H9 (cell line): ENCODE results near the gene ADARB2. TPM values are rescaled to one million over a fixed set of nuclear protein-coding genes. Genes with fewer than 3 reads are reported as not detected.
"Not testable (repeated sequence)": the region's sequence is repeated elsewhere in the genome, so short reads cannot be mapped to it uniquely, and the experiment has no call there.

Experiments
- DNase-seq: peaks from one replicate; pipeline ENCODE4 v3.0.0-alpha.2; 2017
- H2AFZ ChIP-seq: one replicate; pipeline ENCODE4 v1.6.1; 2013; ENCODE audit warnings: mild to moderate bottlenecking, low read length, control low read depth, moderate library complexity
- H2AK5ac ChIP-seq: 2 replicates; pipeline ENCODE4 v1.6.1; 2013; ENCODE audit warnings: low read length, control low read depth, mixed read lengths; ENCODE audit not compliant: insufficient read length
- H2BK120ac ChIP-seq: one replicate; pipeline ENCODE4 v1.6.1; 2013; ENCODE audit warnings: low read depth, mild to moderate bottlenecking, low read length, control low read depth, inconsistent platforms; ENCODE audit not compliant: poor library complexity, severe bottlenecking
- H2BK12ac ChIP-seq: 2 replicates; pipeline ENCODE4 v1.6.1; 2013; ENCODE audit warnings: low read length, control low read depth, mixed read lengths, low read depth; ENCODE audit not compliant: insufficient read length
- H2BK15ac ChIP-seq: 2 replicates; pipeline ENCODE4 v1.6.1; 2013; ENCODE audit warnings: low read depth, low read length, control low read depth
- H2BK20ac ChIP-seq: one replicate; pipeline ENCODE4 v1.6.1; 2013; ENCODE audit warnings: low read depth, mild to moderate bottlenecking, low read length, control low read depth, inconsistent platforms; ENCODE audit not compliant: poor library complexity, severe bottlenecking
- H2BK5ac ChIP-seq: 2 replicates; pipeline ENCODE4 v1.6.1; 2013; ENCODE audit warnings: low read length, control low read depth, mixed read lengths; ENCODE audit not compliant: insufficient read length
- H3K14ac ChIP-seq: 2 replicates; pipeline ENCODE4 v1.6.1; 2013; ENCODE audit warnings: low read length, control low read depth; ENCODE audit not compliant: insufficient read depth
- H3K18ac ChIP-seq: 2 replicates; pipeline ENCODE4 v1.6.1; 2013; ENCODE audit warnings: low read depth, mild to moderate bottlenecking, mixed read lengths, low read length, control low read depth; ENCODE audit not compliant: insufficient read length
- H3K23ac ChIP-seq: 2 replicates; pipeline ENCODE4 v1.6.1; 2013; ENCODE audit warnings: low read length, control low read depth, mixed read lengths, low read depth; ENCODE audit not compliant: insufficient read length
- H3K23me2 ChIP-seq: 2 replicates; pipeline ENCODE4 v1.6.1; 2013; ENCODE audit warnings: low read depth, mild to moderate bottlenecking, mixed read lengths, low read length, control low read depth; ENCODE audit not compliant: insufficient read length, poor library complexity, severe bottlenecking
- H3K27ac ChIP-seq: 2 replicates; pipeline ENCODE4 v1.5.1; 2013; ENCODE audit warnings: low read length, control low read depth, mixed read lengths, low read depth; ENCODE audit not compliant: insufficient read length
- H3K27me3 ChIP-seq: 2 replicates; pipeline ENCODE4 v1.6.1; 2013; ENCODE audit warnings: low read length, control low read depth, inconsistent platforms; ENCODE audit not compliant: insufficient read depth
- H3K4ac ChIP-seq: 2 replicates; pipeline ENCODE4 v1.6.1; 2013; ENCODE audit warnings: low read depth, mild to moderate bottlenecking, control low read depth, inconsistent platforms, low read length, moderate library complexity
- H3K4me1 ChIP-seq: 2 replicates; pipeline ENCODE4 v1.6.1; 2013; ENCODE audit warnings: low read length, control low read depth, inconsistent platforms; ENCODE audit not compliant: insufficient read depth
- H3K4me2 ChIP-seq: 2 replicates; pipeline ENCODE4 v1.6.1; 2013; ENCODE audit warnings: low read length, control low read depth, mixed read lengths; ENCODE audit not compliant: insufficient read length, insufficient read depth
- H3K56ac ChIP-seq: 2 replicates; pipeline ENCODE4 v1.6.1; 2013; ENCODE audit warnings: low read depth, mild to moderate bottlenecking, mixed read lengths, low read length, control low read depth; ENCODE audit not compliant: insufficient read length
- H3K79me1 ChIP-seq: 2 replicates; pipeline ENCODE4 v1.6.1; 2013; ENCODE audit warnings: low read depth, mild to moderate bottlenecking, moderate library complexity, low read length, control low read depth, inconsistent platforms; ENCODE audit not compliant: insufficient read depth, poor library complexity, severe bottlenecking
- H3K79me2 ChIP-seq: 2 replicates; pipeline ENCODE4 v1.6.1; 2013; ENCODE audit warnings: low read length, control low read depth, inconsistent platforms; ENCODE audit not compliant: insufficient read depth
- H3K9ac ChIP-seq: 2 replicates; pipeline ENCODE4 v1.6.1; 2013; ENCODE audit warnings: low read length, control low read depth, mixed read lengths; ENCODE audit not compliant: insufficient read length; ENCODE audit errors: extremely low read depth
- H3K9me3 ChIP-seq: one replicate; pipeline ENCODE4 v1.6.1; 2013; ENCODE audit warnings: low read depth, low read length, inconsistent platforms; ENCODE audit not compliant: control insufficient read depth
- H3T11ph ChIP-seq: one replicate; pipeline ENCODE4 v1.6.1; 2013; ENCODE audit warnings: mild to moderate bottlenecking, low read length, control low read depth, inconsistent platforms
- H4K20me1 ChIP-seq: one replicate; pipeline ENCODE4 v1.6.1; 2013; ENCODE audit not compliant: control insufficient read depth, insufficient read length, insufficient read depth
- H4K5ac ChIP-seq: 2 replicates; pipeline ENCODE4 v1.6.1; 2013; ENCODE audit warnings: low read depth, mild to moderate bottlenecking, mixed read lengths, low read length, control low read depth; ENCODE audit not compliant: insufficient read length
- H4K8ac ChIP-seq: replicated peaks from 2 replicates; pipeline ENCODE4 v1.6.1; 2013; ENCODE audit warnings: low read length, control low read depth, mixed read lengths, low read depth; ENCODE audit not compliant: insufficient read length
- H4K91ac ChIP-seq: 2 replicates; pipeline ENCODE4 v1.6.1; 2013; ENCODE audit warnings: low read depth, mild to moderate bottlenecking, moderate library complexity, mixed read lengths, low read length, control low read depth; ENCODE audit not compliant: insufficient read length
- H3K27ac Mint-ChIP-seq, 3 experiments: 2 replicates in 2 of 3; 3 replicates in 1 of 3; pipeline ENCODE4 v1.8.0; 2020 to 2021; ENCODE audit warnings: mixed read lengths in 3 of 3, mild to moderate bottlenecking in 1 of 3, moderate library complexity in 1 of 3
- H3K27me3 Mint-ChIP-seq: 2 replicates; pipeline ENCODE4 v1.8.0; 2021; ENCODE audit warnings: low read depth, mild to moderate bottlenecking, moderate library complexity, mixed read lengths
- H3K36me3 Mint-ChIP-seq, 3 experiments: 2 replicates in 2 of 3; 3 replicates in 1 of 3; pipeline ENCODE4 v1.8.0; 2020 to 2021; ENCODE audit warnings: low read depth in 3 of 3, mixed read lengths in 3 of 3; ENCODE audit not compliant: insufficient read depth in 1 of 3
- H3K4me1 Mint-ChIP-seq, 2 experiments: 2 replicates each; pipeline ENCODE4 v1.8.0; 2020; ENCODE audit warnings: mixed read lengths in 2 of 2
- H3K4me3 Mint-ChIP-seq, 2 experiments: 2 replicates in 1 of 2; 3 replicates in 1 of 2; pipeline ENCODE4 v1.8.0; 2020 to 2021; ENCODE audit warnings: mild to moderate bottlenecking in 2 of 2, mixed read lengths in 2 of 2, moderate library complexity in 1 of 2
- H3K9me3 Mint-ChIP-seq, 2 experiments: 2 replicates in 1 of 2; 3 replicates in 1 of 2; pipeline ENCODE4 v1.8.0; 2020; ENCODE audit warnings: mild to moderate bottlenecking in 2 of 2, mixed read lengths in 2 of 2, moderate library complexity in 1 of 2
- CTCF ChIP-seq: fragments of 200-600 bp; sonication (generic); conservative IDR thresholded peaks from 3 replicates; pipeline ENCODE4 v1.8.0; 2021; ENCODE audit warnings: antibody characterized with exemption, mild to moderate bottlenecking
- WGBS: extraction: QIAGEN DNeasy Blood & Tissue Kit; methylation state at CpG from one replicate; pipeline ENCODE4 v1.1.7; 2013; ENCODE audit warnings: missing lambda C conversion rate, low lambda C conversion rate, mixed read lengths; ENCODE audit not compliant: insufficient read length; ENCODE audit errors: extremely low coverage; 5-methylcytosine and 5-hydroxymethylcytosine counted together
- total RNA-seq: library from RNA; stranded (reverse); gene quantifications from 2 replicates; pipeline ENCODE4 v1.2.1, GENCODE V29; 2021

The ADARB2 gene
- total RNA-seq, 1 experiment from 2014 or later, result 0.87 TPM

DNA sequence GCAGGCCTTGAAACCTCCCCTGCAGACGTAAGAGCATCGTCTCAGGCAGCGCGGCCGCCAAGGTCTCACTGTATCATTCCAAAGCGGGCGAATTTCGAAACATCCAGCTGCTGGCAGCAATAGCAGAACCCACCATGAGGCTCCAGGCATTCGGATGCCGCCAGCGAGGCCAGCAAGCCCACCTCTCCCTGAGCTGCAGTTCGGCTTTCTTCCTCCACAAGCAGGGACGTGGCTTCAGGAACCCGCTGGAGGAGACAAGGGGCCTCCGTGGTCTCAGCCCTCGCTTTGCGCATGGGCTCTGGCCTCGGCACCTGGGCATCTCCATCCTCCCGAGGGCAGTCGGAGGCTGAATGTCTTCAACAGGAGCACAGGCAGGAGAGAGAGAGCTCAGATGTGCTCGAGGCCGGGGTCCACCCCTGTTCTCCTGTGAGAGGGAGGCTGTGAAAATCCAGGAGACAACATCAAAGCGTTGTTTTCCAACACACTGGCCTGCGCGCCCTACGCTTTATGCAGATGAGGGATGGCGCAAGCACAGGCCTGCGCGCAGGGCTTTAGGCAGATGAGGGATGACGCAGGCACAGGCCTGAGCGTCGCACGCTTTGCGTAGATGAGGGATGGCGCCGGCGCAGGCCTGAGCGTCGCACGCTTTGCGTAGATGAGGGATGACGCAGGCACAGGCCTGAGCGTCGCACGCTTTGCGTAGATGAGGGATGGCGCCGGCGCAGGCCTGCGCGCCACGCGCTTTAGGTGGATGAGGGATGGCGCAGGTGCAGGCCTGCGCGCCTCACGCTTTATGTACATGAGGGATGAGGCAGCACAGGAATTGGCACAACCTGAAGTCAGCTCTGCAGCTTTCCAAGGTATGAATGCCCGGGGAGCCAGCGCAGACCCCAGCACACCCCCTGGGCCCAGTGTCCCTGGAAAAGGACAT is 577.9 kb downstream of the ADARB2 start:
- Histone ChIP-seq H2AFZ (no peak overlapping the region), H3K27ac (no peak overlapping the region), H3K56ac (no peak overlapping the region), H2AK5ac (no peak overlapping the region), H3T11ph (no peak overlapping the region), H2BK120ac (no peak overlapping the region), H2BK12ac (no peak overlapping the region), H2BK5ac (no peak overlapping the region), H3K23me2 (no peaks in the 10 kb centered on the region), H3K9me3 (no peaks in the 10 kb centered on the region), H4K20me1 (no peaks in the 10 kb centered on the region), H3K4ac (no peak overlapping the region), H4K91ac (no peak overlapping the region), H4K5ac (no peak overlapping the region), H3K79me1 (no peaks in the 10 kb centered on the region), H3K4me1 (no peaks in the 10 kb centered on the region), H2BK15ac (no peak overlapping the region), H3K79me2 (no peaks in the 10 kb centered on the region), H3K18ac (no peak overlapping the region), H3K4me2 (no peak overlapping the region), H3K14ac (no peak overlapping the region), H3K27me3 (no peaks in the 10 kb centered on the region), H2BK20ac (no peak overlapping the region), H4K8ac (no peak overlapping the region), H3K23ac (no peak overlapping the region), H3K9ac (no peak overlapping the region)
- TF ChIP-seq CTCF, result no peak
- no peaks in the 10 kb centered on the region for H3K36me3 Mint-ChIP-seq
- no peak overlapping the region for H3K27ac Mint-ChIP-seq
- no peak overlapping the region for H3K4me3 Mint-ChIP-seq
- WGBS, result no CpG with 5 or more reads among the region's 59 CpGs
- H3K4me1 Mint-ChIP-seq, result no peaks in the 10 kb centered on the region
- no peaks in the 10 kb centered on the region for H3K9me3 Mint-ChIP-seq
- no peak for DNase-seq
- peaks cover 10% of the 10 kb centered on the region for H3K27me3 Mint-ChIP-seq

DNA sequence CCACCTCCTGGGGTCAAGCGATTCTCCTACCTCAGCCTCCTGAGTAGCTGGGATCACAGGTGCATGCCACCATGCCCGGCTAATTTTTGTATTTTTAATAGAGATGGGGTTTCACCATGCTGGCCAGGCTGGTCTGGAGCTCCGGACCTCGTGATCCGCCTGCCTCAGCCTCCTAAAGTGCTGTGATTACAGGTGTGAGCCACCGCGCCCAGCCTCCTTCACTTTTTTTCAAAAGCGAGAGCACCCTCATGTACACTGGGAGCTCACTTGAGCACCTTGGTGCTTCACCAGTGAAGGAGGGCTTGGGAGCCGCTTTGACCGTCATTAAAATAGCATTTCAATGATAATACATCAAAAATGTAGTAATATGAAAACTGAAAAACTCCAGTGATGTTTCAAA is 578.8 kb downstream of the ADARB2 start:
- H3K4me2 ChIP-seq, H4K5ac ChIP-seq, H2BK20ac ChIP-seq, H3K4me1 Mint-ChIP-seq, H3K23me2 ChIP-seq, H2BK120ac ChIP-seq, H2BK5ac ChIP-seq, H3K9me3 Mint-ChIP-seq, H3T11ph ChIP-seq, H3K27me3 ChIP-seq, H4K20me1 ChIP-seq, H3K56ac ChIP-seq, H3K27me3 Mint-ChIP-seq, H2BK12ac ChIP-seq, H4K91ac ChIP-seq, H2AFZ ChIP-seq, H4K8ac ChIP-seq, H3K4ac ChIP-seq, H3K4me1 ChIP-seq, H3K27ac Mint-ChIP-seq, H2AK5ac ChIP-seq, H3K9me3 ChIP-seq, H3K23ac ChIP-seq, H3K9ac ChIP-seq, H3K18ac ChIP-seq, H3K79me2 ChIP-seq, H3K4me3 Mint-ChIP-seq, H3K79me1 ChIP-seq, H3K27ac ChIP-seq, H2BK15ac ChIP-seq, H3K14ac ChIP-seq, DNase-seq, H3K36me3 Mint-ChIP-seq: not testable (repeated sequence)
- no CpG with 5 or more reads among the region's 10 CpGs for WGBS
